Measurements from ENCODE around the gene MAP7D1.
"Not testable (repeated sequence)": the region's sequence is repeated elsewhere in the genome, so short reads cannot be mapped to it uniquely, and the experiment has no call there.

GRCh38 chr1:36196805-36197204 is 40.8 kb downstream of the MAP7D1 start:
- TF ChIP-seq ARNT (IDR thresholded peaks at IDR 0.05); TARDBP (IDR thresholded peaks at IDR 0.05); L3MBTL2 (conservative IDR thresholded peaks at IDR 0.05): not testable (repeated sequence)
